ENCODE data around the gene CITED2.

- TF ChIP-seq PRDM6 (tag by site-specific recombination; IDR thresholded peaks at IDR 0.05) (no peak), SCRT1 (tag by site-specific recombination; IDR thresholded peaks at IDR 0.05; ENCODE audit: borderline replicate concordance) (no peak), ZNF341 (tag by site-specific recombination; IDR thresholded peaks at IDR 0.05; ENCODE audit: low read depth) (no peak), ZNF704 (tag by site-specific recombination; IDR thresholded peaks at IDR 0.05) (no peak), GLIS1 (tag by site-specific recombination; IDR thresholded peaks at IDR 0.05) (no peak), KLF1 (tag by site-specific recombination; IDR thresholded peaks at IDR 0.05) (no peak), ZNF513 (tag by site-specific recombination; IDR thresholded peaks at IDR 0.05) (no peak), CTCF (tag by site-specific recombination; IDR thresholded peaks at IDR 0.05) (no peak), ZNF398 (tag by site-specific recombination; IDR thresholded peaks at IDR 0.05) (no peak), ZNF133 (tag by site-specific recombination; IDR thresholded peaks at IDR 0.05) (no peak), ZSCAN16 (tag by site-specific recombination; IDR thresholded peaks at IDR 0.05) (no peak), ZNF350 (tag by site-specific recombination; IDR thresholded peaks at IDR 0.05) (no peak), ZNF24 (tag by site-specific recombination; IDR thresholded peaks at IDR 0.05) (no peak)
Measured at GRCh38 chr6:139381216-139381865, 6.9 kb upstream of the CITED2 start.
